SU-DHL-6 (cell line): ENCODE data around the gene AP3S1.

ENCODE experiments used
- EZH2phosphoT487 ChIP-seq: fragments of 200-600 bp; sonication (generic), shearing (Covaris generic); conservative IDR thresholded peaks from 2 replicates; pipeline ENCODE4 v1.6.1; 2018; ENCODE audit warnings: mild to moderate bottlenecking, antibody characterized with exemption, low read length, moderate library complexity, mixed read lengths
- TF ChIP-seq, protein P1 (sequence below): fragments of 200-600 bp; sonication (generic); IDR thresholded peaks from one replicate; pipeline ENCODE4 v1.5.1; 2017; ENCODE audit warnings: antibody characterized with exemption, mild to moderate bottlenecking, low read length, moderate library complexity; ENCODE audit not compliant: insufficient read depth, poor library complexity, severe bottlenecking

GRCh38 chr5:115843444-115844130 lies 1.9 kb downstream of the AP3S1 start:
- TF ChIP-seq, protein P1, sequence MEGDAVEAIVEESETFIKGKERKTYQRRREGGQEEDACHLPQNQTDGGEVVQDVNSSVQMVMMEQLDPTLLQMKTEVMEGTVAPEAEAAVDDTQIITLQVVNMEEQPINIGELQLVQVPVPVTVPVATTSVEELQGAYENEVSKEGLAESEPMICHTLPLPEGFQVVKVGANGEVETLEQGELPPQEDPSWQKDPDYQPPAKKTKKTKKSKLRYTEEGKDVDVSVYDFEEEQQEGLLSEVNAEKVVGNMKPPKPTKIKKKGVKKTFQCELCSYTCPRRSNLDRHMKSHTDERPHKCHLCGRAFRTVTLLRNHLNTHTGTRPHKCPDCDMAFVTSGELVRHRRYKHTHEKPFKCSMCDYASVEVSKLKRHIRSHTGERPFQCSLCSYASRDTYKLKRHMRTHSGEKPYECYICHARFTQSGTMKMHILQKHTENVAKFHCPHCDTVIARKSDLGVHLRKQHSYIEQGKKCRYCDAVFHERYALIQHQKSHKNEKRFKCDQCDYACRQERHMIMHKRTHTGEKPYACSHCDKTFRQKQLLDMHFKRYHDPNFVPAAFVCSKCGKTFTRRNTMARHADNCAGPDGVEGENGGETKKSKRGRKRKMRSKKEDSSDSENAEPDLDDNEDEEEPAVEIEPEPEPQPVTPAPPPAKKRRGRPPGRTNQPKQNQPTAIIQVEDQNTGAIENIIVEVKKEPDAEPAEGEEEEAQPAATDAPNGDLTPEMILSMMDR, result no peak
- TF ChIP-seq EZH2phosphoT487, result no peak
